Endothelial cell of hepatic sinusoid (primary cell): ENCODE results near the gene TRAPPC2L.
"Not testable (repeated sequence)": the region's sequence is repeated elsewhere in the genome, so short reads cannot be mapped to it uniquely, and the experiment has no call there.

ENCODE experiments used
- in situ Hi-C: cut with HindIII; loops from 2 replicates; pipeline ENCODE4 v1.10.0; 2017; ENCODE audit warnings: low sequenced_read_pairs

TRAPPC2L gene

GRCh38 chr16:88886420-88886844 is 29.5 kb downstream of the TRAPPC2L start:
- in situ Hi-C loops: no loop called here

- in situ Hi-C loops: no loop called here
These were observed 30.1 kb downstream of the TRAPPC2L start for GRCh38 chr16:88886845-88887521.

- in situ Hi-C loops: no loop called here
These were observed 31.1 kb downstream of the TRAPPC2L start for GRCh38 chr16:88888057-88888456.

- in situ Hi-C loops: no loop called here
These were observed 31.8 kb downstream of the TRAPPC2L start for GRCh38 chr16:88888461-88889387.

- in situ Hi-C loops: not testable (repeated sequence)
These were observed 32.9 kb downstream of the TRAPPC2L start for GRCh38 chr16:88889702-88890352.

- in situ Hi-C loops: no loop called here
These were observed 34.2 kb downstream of the TRAPPC2L start for GRCh38 chr16:88891083-88891482.

- in situ Hi-C loops: no loop called here
These were observed 35.1 kb downstream of the TRAPPC2L start for GRCh38 chr16:88892065-88892464.

DNA sequence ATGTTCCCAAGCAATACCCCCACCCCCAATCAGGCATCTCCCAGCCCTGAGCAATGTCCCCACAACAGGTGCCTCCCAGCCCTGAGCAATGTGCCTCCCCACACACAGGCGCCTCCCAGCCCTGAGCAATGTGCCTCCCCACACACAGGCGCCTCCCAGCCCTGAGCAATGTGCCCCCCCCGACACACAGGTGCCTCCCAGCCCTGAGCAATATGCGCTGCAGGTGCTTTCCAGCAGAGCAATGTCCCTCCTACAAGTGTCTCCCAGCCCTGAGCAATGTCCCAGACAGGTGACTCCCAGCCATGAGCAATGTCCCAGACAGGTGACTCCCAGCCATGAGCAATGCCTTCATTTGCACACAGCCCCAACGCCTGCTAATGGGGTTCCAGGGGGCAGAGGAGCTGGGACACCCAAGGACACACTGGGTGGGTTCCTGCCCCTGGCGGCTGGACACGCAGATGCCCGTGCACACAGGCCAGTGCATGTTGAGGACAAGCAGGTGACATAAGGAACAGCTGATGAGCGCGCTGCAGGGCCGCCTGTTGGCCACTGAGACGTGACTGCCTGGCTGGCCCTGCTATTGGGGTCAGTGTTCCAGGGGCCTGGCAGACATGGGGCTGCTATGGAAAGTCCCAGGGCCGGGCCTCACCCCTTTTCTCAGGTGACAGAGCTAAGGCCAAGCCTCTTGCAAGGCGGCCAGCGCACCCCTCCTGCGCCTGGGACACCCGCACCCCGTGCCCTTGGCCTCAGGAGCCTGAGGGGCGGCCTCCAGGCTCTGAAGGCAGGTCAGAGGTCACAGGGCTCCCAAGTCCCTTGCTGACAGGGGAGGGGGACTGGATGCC is 36.4 kb downstream of the TRAPPC2L start:
- in situ Hi-C loops: no loop called here

- in situ Hi-C loops: not testable (repeated sequence)
These were observed 37.3 kb downstream of the TRAPPC2L start for GRCh38 chr16:88894266-88894665.

- in situ Hi-C loops: no loop called here
These were observed 37.9 kb downstream of the TRAPPC2L start for GRCh38 chr16:88894681-88895300.

DNA sequence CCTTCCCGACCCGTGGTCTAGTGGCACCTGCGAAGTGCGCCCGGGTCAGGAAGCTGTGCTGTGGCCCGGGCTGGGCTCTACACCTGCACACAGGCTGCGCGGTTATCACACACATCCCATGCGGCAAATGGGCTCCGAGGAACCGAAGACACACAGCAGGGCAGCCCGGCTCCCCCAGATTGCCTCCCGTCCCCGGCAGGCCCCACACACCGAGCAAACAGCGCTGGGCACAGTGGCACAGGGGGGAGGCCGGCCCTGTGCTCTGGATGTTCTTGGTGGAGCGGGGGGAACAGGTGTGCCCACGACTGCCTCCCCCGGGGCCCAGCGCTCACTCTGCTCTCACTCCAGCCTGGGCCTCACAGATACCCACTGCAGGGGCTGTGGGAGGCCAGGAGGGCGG is 38.4 kb downstream of the TRAPPC2L start:
- in situ Hi-C loops: no loop called here

GRCh38 chr16:88896238-88897070 is 39.5 kb downstream of the TRAPPC2L start:
- in situ Hi-C loops: no loop called here

DNA sequence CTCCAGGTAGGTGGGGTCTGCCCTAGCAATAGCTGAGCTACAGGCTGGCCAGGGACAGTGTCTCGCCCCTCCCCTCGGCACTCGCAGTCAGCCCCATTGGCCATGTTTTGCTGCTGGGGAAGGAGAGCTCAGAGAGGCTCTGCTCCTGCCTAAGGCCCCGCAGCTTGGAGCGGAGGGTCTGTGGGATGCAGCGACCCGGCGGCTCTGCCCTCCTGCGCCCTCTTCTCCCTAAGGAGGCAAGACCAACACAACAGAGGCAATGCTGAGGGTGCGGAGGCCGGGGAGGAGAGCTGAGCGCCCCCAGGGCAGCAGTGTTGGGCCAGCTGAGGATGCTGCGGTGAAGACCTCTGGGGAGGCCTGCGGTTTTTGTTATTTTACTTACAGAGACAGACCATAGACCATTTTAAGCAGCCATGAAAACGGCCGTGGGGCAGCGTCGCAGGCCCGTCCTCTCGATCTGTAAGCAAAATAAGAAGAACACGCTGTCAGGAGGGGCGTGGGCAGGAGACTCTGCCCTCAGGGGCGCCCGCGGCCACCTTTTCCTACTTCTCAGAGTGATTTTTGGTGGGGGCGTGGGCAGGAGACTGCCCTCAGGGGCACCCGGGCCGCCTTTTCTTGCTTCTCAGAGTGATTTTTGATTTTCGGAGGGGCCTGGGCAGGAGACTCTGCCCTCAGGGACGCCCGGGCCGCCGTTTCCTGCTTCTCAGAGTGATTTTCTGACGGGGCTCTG is 40.9 kb downstream of the TRAPPC2L start:
- in situ Hi-C loops: no loop called here

GRCh38 chr16:88899901-88900661 is 43.2 kb downstream of the TRAPPC2L start:
- in situ Hi-C loops: no loop called here

GRCh38 chr16:88900662-88901052 is 43.7 kb downstream of the TRAPPC2L start:
- in situ Hi-C loops: no loop called here

- in situ Hi-C loops: no loop called here
These were observed 44.9 kb downstream of the TRAPPC2L start for GRCh38 chr16:88901718-88902337.

GRCh38 chr16:88902744-88903143 is 45.8 kb downstream of the TRAPPC2L start:
- in situ Hi-C loops: no loop called here
